ENCODE results near the gene TSHZ2. TPM values are rescaled to one million over a fixed set of nuclear protein-coding genes. Genes with fewer than 3 reads are reported as not detected.

TSHZ2 gene
- total RNA-seq, 4 donors from 2014 or later = 10.3 to 15.0 (median 12.9) TPM

- peak overlapping the region in 3 of 4 donors; percentile 24 to 33 (median 31) for H3K27ac ChIP-seq (replicated peaks in 1 of 4)
- H3K4me1 ChIP-seq = peaks cover 0 to 7% (median 0%) of the 10 kb centered on the region in 4 donors
- no peaks in the 10 kb centered on the region for H3K9me3 ChIP-seq
- no peaks in the 10 kb centered on the region for H3K27me3 ChIP-seq
- intact Hi-C loops (cut with DNase I) = no loop called here
- TF ChIP-seq POLR2AphosphoS5 (IDR thresholded peaks at IDR 0.05) (no peak), CTCF (IDR thresholded peaks at IDR 0.05) (no peak), POLR2A (IDR thresholded peaks at IDR 0.05; ENCODE audit: low read depth) (no peak), EP300 (IDR thresholded peaks at IDR 0.05) (no peak)
- WGBS = 67% methylated on average over 8 of the region's 8 CpGs
- no peak overlapping the region for H3K4me3 ChIP-seq
- no peak for DNase-seq (ENCODE audit: extremely low spot score)
- no peaks in the 10 kb centered on the region for H3K36me3 ChIP-seq
Measured at GRCh38 chr20:53383916-53384315, 411.8 kb downstream of the TSHZ2 start.

- Histone ChIP-seq H3K27me3 (no peaks in the 10 kb centered on the region), H3K4me3 (no peak overlapping the region), H3K9me3 (no peaks in the 10 kb centered on the region), H3K36me3 (no peaks in the 10 kb centered on the region), H3K4me1 (peaks cover 0 to 7% (median 0%) of the 10 kb centered on the region in 4 donors), H3K27ac (replicated peaks in 1 of 4) (peak overlapping the region in 2 of 4 donors; percentile 31 to 33)
- no peak for TF ChIP-seq EP300 (IDR thresholded peaks at IDR 0.05)
- TF ChIP-seq POLR2AphosphoS5 (IDR thresholded peaks at IDR 0.05) = no peak
- no peak for TF ChIP-seq POLR2A (IDR thresholded peaks at IDR 0.05; ENCODE audit: low read depth)
- TF ChIP-seq CTCF (IDR thresholded peaks at IDR 0.05) = no peak
- WGBS = 75% methylated on average over 3 of the region's 3 CpGs
- intact Hi-C loops (cut with DNase I) = no loop called here
- DNase-seq (ENCODE audit: extremely low spot score) = no peak
Measured at GRCh38 chr20:53384392-53384791, 412.2 kb downstream of the TSHZ2 start.

- DNase-seq (ENCODE audit: extremely low spot score) = no peak
- Histone ChIP-seq H3K4me1 (peaks cover 0 to 7% (median 0%) of the 10 kb centered on the region in 4 donors), H3K27me3 (no peaks in the 10 kb centered on the region), H3K9me3 (no peaks in the 10 kb centered on the region), H3K4me3 (no peak overlapping the region), H3K27ac (replicated peaks in 1 of 4) (peak overlapping the region in 1 of 4 donors; percentile 15), H3K36me3 (no peaks in the 10 kb centered on the region)
- no peak for TF ChIP-seq POLR2AphosphoS5 (IDR thresholded peaks at IDR 0.05)
- no peak for TF ChIP-seq CTCF (IDR thresholded peaks at IDR 0.05)
- TF ChIP-seq POLR2A (IDR thresholded peaks at IDR 0.05; ENCODE audit: low read depth) = no peak
- no peak for TF ChIP-seq EP300 (IDR thresholded peaks at IDR 0.05)
- intact Hi-C loops (cut with DNase I) = no loop called here
- WGBS = 76% methylated on average over 14 of the region's 14 CpGs
Measured at GRCh38 chr20:53385941-53386767, 414.0 kb downstream of the TSHZ2 start.

GRCh38 chr20:53387983-53388675 lies 416.0 kb downstream of the TSHZ2 start:
- peaks cover 0 to 7% (median 0%) of the 10 kb centered on the region in 4 donors for H3K4me1 ChIP-seq
- intact Hi-C loops (cut with DNase I) = no loop called here
- DNase-seq (ENCODE audit: extremely low spot score) = no peak
- no peaks in the 10 kb centered on the region for H3K27me3 ChIP-seq
- H3K4me3 ChIP-seq = no peak overlapping the region
- no peaks in the 10 kb centered on the region for H3K36me3 ChIP-seq
- H3K27ac ChIP-seq (replicated peaks in 1 of 4) = no peak overlapping the region
- WGBS = 93% methylated on average over 8 of the region's 8 CpGs
- TF ChIP-seq CTCF (IDR thresholded peaks at IDR 0.05) (no peak), POLR2A (IDR thresholded peaks at IDR 0.05; ENCODE audit: low read depth) (no peak), EP300 (IDR thresholded peaks at IDR 0.05) (no peak), POLR2AphosphoS5 (IDR thresholded peaks at IDR 0.05) (no peak)
- no peaks in the 10 kb centered on the region for H3K9me3 ChIP-seq

All from esophagus muscularis mucosa (tissue), 4 donors.